ENCODE results near the gene TRAM2.

The TRAM2 gene

GRCh38 chr6:52524918-52525317 lies 51.9 kb downstream of the TRAM2 start:
- no CpG with 5 or more reads among the region's 4 CpGs for WGBS, 2 donors (ENCODE audit: extremely low coverage in 2 of 2, insufficient read length in 2 of 2, insufficient replicate concordance in 1 of 2)
- H3K79me1 ChIP-seq (ENCODE audit: low read depth, low read length) = no peaks in the 10 kb centered on the region
- H3K18ac ChIP-seq (ENCODE audit: low read length) = no peak overlapping the region
- DNase-seq (ENCODE audit: low spot score) = no peak
- H3K4ac ChIP-seq (ENCODE audit: low read length) = no peak overlapping the region
- no peak overlapping the region for H3K4me2 ChIP-seq (ENCODE audit: insufficient read depth, low read length, poor library complexity, severe bottlenecking)
- H3K4me3 ChIP-seq (ENCODE audit: low read length in 2 of 2) = no peak overlapping the region
- no peak overlapping the region for H2BK5ac ChIP-seq (ENCODE audit: low read length)
- H2AK5ac ChIP-seq (ENCODE audit: low read depth, low read length) = no peak overlapping the region
- no peak overlapping the region for H3K27ac ChIP-seq (replicated peaks; ENCODE audit: low read length)
- no peak overlapping the region for H3K14ac ChIP-seq (ENCODE audit: low read length)
- no peak overlapping the region for H2BK15ac ChIP-seq (ENCODE audit: low read length)
- H3K36me3 ChIP-seq (replicated peaks in 1 of 2; ENCODE audit: control insufficient read depth in 2 of 2, insufficient read depth in 2 of 2, low read length in 2 of 2) = peaks cover 2 to 4% of the 10 kb centered on the region in 2 donors
- H2BK12ac ChIP-seq (ENCODE audit: low read length) = no peak overlapping the region
- H2AFZ ChIP-seq (ENCODE audit: low read length) = no peak overlapping the region
- no peak overlapping the region for H4K91ac ChIP-seq (ENCODE audit: low read depth, low read length, poor library complexity)
- H3K9ac ChIP-seq (ENCODE audit: low read depth, low read length, poor library complexity) = no peak overlapping the region
- no peak overlapping the region for H4K8ac ChIP-seq (ENCODE audit: low read depth, low read length)
- H3K9me3 ChIP-seq (replicated peaks in 1 of 2; ENCODE audit: control insufficient read depth in 2 of 2, insufficient read depth in 1 of 2, low read depth in 1 of 2, low read length in 2 of 2) = no peaks in the 10 kb centered on the region
- no peak overlapping the region for H2BK120ac ChIP-seq (ENCODE audit: low read depth, low read length)
- peaks cover 0 to 1% of the 10 kb centered on the region in 2 donors for H3K4me1 ChIP-seq (ENCODE audit: control insufficient read depth in 2 of 2, insufficient read depth in 1 of 2, low read depth in 1 of 2, low read length in 2 of 2)
- H3K27me3 ChIP-seq (ENCODE audit: control insufficient read depth in 3 of 3, insufficient read depth in 3 of 3, low read depth in 1 of 3, low read length in 3 of 3) = no peaks in the 10 kb centered on the region
- no peak overlapping the region for H3K23ac ChIP-seq (ENCODE audit: low read depth, low read length, poor library complexity)

- Histone ChIP-seq H3K4ac (ENCODE audit: low read length) (no peak overlapping the region), H3K4me3 (ENCODE audit: low read length in 2 of 2) (no peak overlapping the region), H3K4me2 (ENCODE audit: insufficient read depth, low read length, poor library complexity, severe bottlenecking) (no peak overlapping the region), H2BK12ac (ENCODE audit: low read length) (no peak overlapping the region), H3K9me3 (replicated peaks in 1 of 2; ENCODE audit: control insufficient read depth in 2 of 2, insufficient read depth in 1 of 2, low read depth in 1 of 2, low read length in 2 of 2) (no peaks in the 10 kb centered on the region), H3K27ac (replicated peaks; ENCODE audit: low read length) (no peak overlapping the region), H3K36me3 (replicated peaks in 1 of 2; ENCODE audit: control insufficient read depth in 2 of 2, insufficient read depth in 2 of 2, low read length in 2 of 2) (peaks cover 0 to 4% of the 10 kb centered on the region in 2 donors), H3K79me1 (ENCODE audit: low read depth, low read length) (no peaks in the 10 kb centered on the region), H4K8ac (ENCODE audit: low read depth, low read length) (no peak overlapping the region), H2AK5ac (ENCODE audit: low read depth, low read length) (no peak overlapping the region), H3K14ac (ENCODE audit: low read length) (no peak overlapping the region), H2BK15ac (ENCODE audit: low read length) (no peak overlapping the region), H2BK120ac (ENCODE audit: low read depth, low read length) (no peak overlapping the region), H3K18ac (ENCODE audit: low read length) (no peak overlapping the region), H3K9ac (ENCODE audit: low read depth, low read length, poor library complexity) (no peak overlapping the region), H2BK5ac (ENCODE audit: low read length) (no peak overlapping the region), H2AFZ (ENCODE audit: low read length) (no peak overlapping the region), H3K27me3 (ENCODE audit: control insufficient read depth in 3 of 3, insufficient read depth in 3 of 3, low read depth in 1 of 3, low read length in 3 of 3) (no peaks in the 10 kb centered on the region), H4K91ac (ENCODE audit: low read depth, low read length, poor library complexity) (no peak overlapping the region), H3K4me1 (ENCODE audit: control insufficient read depth in 2 of 2, insufficient read depth in 1 of 2, low read depth in 1 of 2, low read length in 2 of 2) (peaks cover under 1 to 1% of the 10 kb centered on the region in 2 donors), H3K23ac (ENCODE audit: low read depth, low read length, poor library complexity) (no peak overlapping the region)
- WGBS, 2 donors (ENCODE audit: extremely low coverage in 2 of 2, insufficient read length in 2 of 2, insufficient replicate concordance in 1 of 2) = no CpG with 5 or more reads among the region's 6 CpGs
- no peak for DNase-seq (ENCODE audit: low spot score)
Measured at GRCh38 chr6:52523378-52524142, 53.3 kb downstream of the TRAM2 start.

GRCh38 chr6:52522655-52523054 lies 54.2 kb downstream of the TRAM2 start:
- H3K9me3 ChIP-seq (replicated peaks in 1 of 2; ENCODE audit: control insufficient read depth in 2 of 2, insufficient read depth in 1 of 2, low read depth in 1 of 2, low read length in 2 of 2) = no peaks in the 10 kb centered on the region
- no peak overlapping the region for H2BK15ac ChIP-seq (ENCODE audit: low read length)
- H3K27ac ChIP-seq (replicated peaks; ENCODE audit: low read length) = no peak overlapping the region

GRCh38 chr6:52522151-52522626 lies 54.7 kb downstream of the TRAM2 start:
- no peak overlapping the region for H2AK5ac ChIP-seq (ENCODE audit: low read depth, low read length)
- no peak overlapping the region for H3K27ac ChIP-seq (replicated peaks; ENCODE audit: low read length)
- no peak overlapping the region for H3K18ac ChIP-seq (ENCODE audit: low read length)
- H3K4ac ChIP-seq (ENCODE audit: low read length) = no peak overlapping the region
- H2BK120ac ChIP-seq (ENCODE audit: low read depth, low read length) = no peak overlapping the region
- H3K4me1 ChIP-seq (ENCODE audit: control insufficient read depth in 2 of 2, insufficient read depth in 1 of 2, low read depth in 1 of 2, low read length in 2 of 2) = peaks cover 13% of the 10 kb centered on the region in 2 donors
- no peaks in the 10 kb centered on the region for H3K36me3 ChIP-seq (replicated peaks in 1 of 2; ENCODE audit: control insufficient read depth in 2 of 2, insufficient read depth in 2 of 2, low read length in 2 of 2)
- H4K91ac ChIP-seq (ENCODE audit: low read depth, low read length, poor library complexity) = no peak overlapping the region
- H3K79me1 ChIP-seq (ENCODE audit: low read depth, low read length) = peaks cover 2% of the 10 kb centered on the region
- no peaks in the 10 kb centered on the region for H3K9me3 ChIP-seq (replicated peaks in 1 of 2; ENCODE audit: control insufficient read depth in 2 of 2, insufficient read depth in 1 of 2, low read depth in 1 of 2, low read length in 2 of 2)
- H2BK12ac ChIP-seq (ENCODE audit: low read length) = no peak overlapping the region
- H4K8ac ChIP-seq (ENCODE audit: low read depth, low read length) = no peak overlapping the region
- no peak for DNase-seq (ENCODE audit: low spot score)
- no peak overlapping the region for H2BK15ac ChIP-seq (ENCODE audit: low read length)
- H3K14ac ChIP-seq (ENCODE audit: low read length) = no peak overlapping the region
- H3K27me3 ChIP-seq (ENCODE audit: control insufficient read depth in 3 of 3, insufficient read depth in 3 of 3, low read depth in 1 of 3, low read length in 3 of 3) = no peaks in the 10 kb centered on the region
- WGBS, 2 donors (ENCODE audit: extremely low coverage in 2 of 2, insufficient read length in 2 of 2, insufficient replicate concordance in 1 of 2) = no CpG with 5 or more reads among the region's 7 CpGs
- no peak overlapping the region for H2BK5ac ChIP-seq (ENCODE audit: low read length)
- H2AFZ ChIP-seq (ENCODE audit: low read length) = no peak overlapping the region
- H3K4me3 ChIP-seq (ENCODE audit: low read length in 2 of 2) = no peak overlapping the region
- H3K4me2 ChIP-seq (ENCODE audit: insufficient read depth, low read length, poor library complexity, severe bottlenecking) = no peak overlapping the region
- no peak overlapping the region for H3K9ac ChIP-seq (ENCODE audit: low read depth, low read length, poor library complexity)
- H3K23ac ChIP-seq (ENCODE audit: low read depth, low read length, poor library complexity) = no peak overlapping the region

More at GRCh38 chr6:52522655-52523054, 54.2 kb downstream of the TRAM2 start:
- Histone ChIP-seq H2AFZ (ENCODE audit: low read length) (no peak overlapping the region), H2BK12ac (ENCODE audit: low read length) (no peak overlapping the region), H3K14ac (ENCODE audit: low read length) (no peak overlapping the region), H2BK120ac (ENCODE audit: low read depth, low read length) (no peak overlapping the region), H4K8ac (ENCODE audit: low read depth, low read length) (no peak overlapping the region), H4K91ac (ENCODE audit: low read depth, low read length, poor library complexity) (no peak overlapping the region), H3K9ac (ENCODE audit: low read depth, low read length, poor library complexity) (no peak overlapping the region), H3K79me1 (ENCODE audit: low read depth, low read length) (peaks cover 2% of the 10 kb centered on the region), H2AK5ac (ENCODE audit: low read depth, low read length) (no peak overlapping the region), H3K18ac (ENCODE audit: low read length) (no peak overlapping the region), H3K36me3 (replicated peaks in 1 of 2; ENCODE audit: control insufficient read depth in 2 of 2, insufficient read depth in 2 of 2, low read length in 2 of 2) (peaks cover 0 to 2% of the 10 kb centered on the region in 2 donors), H3K4me1 (ENCODE audit: control insufficient read depth in 2 of 2, insufficient read depth in 1 of 2, low read depth in 1 of 2, low read length in 2 of 2) (peaks cover 9 to 10% of the 10 kb centered on the region in 2 donors), H3K4me3 (ENCODE audit: low read length in 2 of 2) (no peak overlapping the region), H3K4ac (ENCODE audit: low read length) (no peak overlapping the region), H3K23ac (ENCODE audit: low read depth, low read length, poor library complexity) (no peak overlapping the region), H3K27me3 (ENCODE audit: control insufficient read depth in 3 of 3, insufficient read depth in 3 of 3, low read depth in 1 of 3, low read length in 3 of 3) (no peaks in the 10 kb centered on the region), H3K4me2 (ENCODE audit: insufficient read depth, low read length, poor library complexity, severe bottlenecking) (no peak overlapping the region), H2BK5ac (ENCODE audit: low read length) (no peak overlapping the region)
- no peak for DNase-seq (ENCODE audit: low spot score)
- no CpG with 5 or more reads among the region's 3 CpGs for WGBS, 2 donors (ENCODE audit: extremely low coverage in 2 of 2, insufficient read length in 2 of 2, insufficient replicate concordance in 1 of 2)
